ENCODE measurements around the gene CISD1. TPM values are rescaled to one million over a fixed set of nuclear protein-coding genes. Genes with fewer than 3 reads are reported as not detected.
A peak's percentile ranks its signal among the peaks of the same experiment; 100 is the strongest.

The CISD1 gene
- total and polyA plus RNA-seq, 2 experiments from 2014 or later, result 37.8 to 95.9 TPM

DNA sequence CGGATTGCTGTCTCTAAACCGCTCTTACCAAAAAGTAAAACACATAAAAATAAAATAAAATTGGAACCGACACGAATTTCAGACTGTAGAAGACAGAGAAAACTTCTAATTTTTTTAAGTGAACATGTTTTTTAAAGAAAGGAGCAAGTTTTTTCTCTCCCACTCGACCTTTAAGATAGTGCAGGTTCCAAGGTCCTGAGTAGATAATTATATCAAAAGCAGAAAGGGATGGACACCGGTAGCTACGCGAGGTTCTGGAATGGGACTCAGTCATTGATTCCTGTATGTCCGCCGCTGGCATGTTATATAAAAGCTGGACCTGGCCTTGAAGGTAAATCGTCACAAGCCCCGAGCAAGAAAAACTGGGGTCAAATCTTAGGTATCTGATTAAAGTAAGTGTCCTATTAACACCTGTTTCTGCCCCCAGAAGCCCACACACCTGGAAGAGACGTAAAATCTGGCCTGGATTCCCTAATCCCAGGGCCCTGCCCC, 462 bp upstream of the CISD1 start:
- no peak for DNase-seq (ENCODE audit: low spot score)
- peak overlapping the region; percentile 73 for H2AFZ ChIP-seq
- no peaks in the 10 kb centered on the region for H4K20me1 ChIP-seq (ENCODE audit: insufficient read depth, poor library complexity, severe bottlenecking)
- H3K27ac ChIP-seq, result peak overlapping the region; percentile 94
- H3K27me3 ChIP-seq, result no peaks in the 10 kb centered on the region
- peaks cover 7% of the 10 kb centered on the region for H3K4me1 ChIP-seq (ENCODE audit: insufficient read depth)
- peak overlapping the region; percentile 50 for H3K4me3 ChIP-seq
- H3K79me2 ChIP-seq, result peaks cover 62% of the 10 kb centered on the region
- H3K36me3 ChIP-seq (replicated peaks; ENCODE audit: insufficient read depth, low read depth), result no peaks in the 10 kb centered on the region
- H3K9me2 ChIP-seq (replicated peaks; ENCODE audit: insufficient read depth), result no peaks in the 10 kb centered on the region
- TF ChIP-seq EZH2phosphoT487 (IDR thresholded peaks at IDR 0.05; ENCODE audit: low read depth, severe bottlenecking, unreplicated experiment) (no peak), EZH2 (IDR thresholded peaks at IDR 0.05; ENCODE audit: borderline replicate concordance) (no peak)
- TF ChIP-seq, protein P1, sequence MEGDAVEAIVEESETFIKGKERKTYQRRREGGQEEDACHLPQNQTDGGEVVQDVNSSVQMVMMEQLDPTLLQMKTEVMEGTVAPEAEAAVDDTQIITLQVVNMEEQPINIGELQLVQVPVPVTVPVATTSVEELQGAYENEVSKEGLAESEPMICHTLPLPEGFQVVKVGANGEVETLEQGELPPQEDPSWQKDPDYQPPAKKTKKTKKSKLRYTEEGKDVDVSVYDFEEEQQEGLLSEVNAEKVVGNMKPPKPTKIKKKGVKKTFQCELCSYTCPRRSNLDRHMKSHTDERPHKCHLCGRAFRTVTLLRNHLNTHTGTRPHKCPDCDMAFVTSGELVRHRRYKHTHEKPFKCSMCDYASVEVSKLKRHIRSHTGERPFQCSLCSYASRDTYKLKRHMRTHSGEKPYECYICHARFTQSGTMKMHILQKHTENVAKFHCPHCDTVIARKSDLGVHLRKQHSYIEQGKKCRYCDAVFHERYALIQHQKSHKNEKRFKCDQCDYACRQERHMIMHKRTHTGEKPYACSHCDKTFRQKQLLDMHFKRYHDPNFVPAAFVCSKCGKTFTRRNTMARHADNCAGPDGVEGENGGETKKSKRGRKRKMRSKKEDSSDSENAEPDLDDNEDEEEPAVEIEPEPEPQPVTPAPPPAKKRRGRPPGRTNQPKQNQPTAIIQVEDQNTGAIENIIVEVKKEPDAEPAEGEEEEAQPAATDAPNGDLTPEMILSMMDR (IDR thresholded peaks at IDR 0.05; ENCODE audit: poor library complexity), result no peak
- peak overlapping the region; percentile 87 for H3K4me2 ChIP-seq
- 1% methylated on average over 13 of the region's 13 CpGs for WGBS (ENCODE audit: low lambda C conversion rate, missing lambda C conversion rate)
- H3K9me3 ChIP-seq (ENCODE audit: low read depth), result no peaks in the 10 kb centered on the region

DNA sequence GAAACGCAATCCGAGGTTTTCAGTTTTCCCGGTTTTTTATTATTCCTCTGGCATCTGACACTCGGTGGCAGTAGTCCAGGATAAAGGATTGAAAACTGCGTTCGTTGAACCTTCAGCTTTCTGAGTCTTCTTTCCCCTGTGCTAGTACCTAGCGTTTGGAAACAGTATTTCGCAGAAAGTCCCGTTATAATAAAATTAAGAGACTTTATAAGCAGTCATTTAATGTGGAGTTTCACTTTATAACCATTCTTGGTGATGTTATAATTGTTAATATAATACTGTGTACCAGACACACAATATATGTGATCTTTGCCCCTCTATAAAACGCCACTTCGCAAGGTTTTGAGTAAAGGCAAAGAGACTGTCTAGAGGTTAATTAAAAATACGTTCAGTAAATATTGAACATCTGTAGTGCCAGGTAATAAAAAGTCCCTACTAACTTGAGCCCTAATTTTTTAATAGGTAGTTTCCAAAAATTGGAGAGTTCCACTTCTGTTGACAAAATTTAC, 874 bp downstream of the CISD1 start:
- Histone ChIP-seq H3K27ac (peak overlapping the region; percentile 86), H3K9me3 (ENCODE audit: low read depth) (no peaks in the 10 kb centered on the region), H3K4me2 (peak overlapping the region; percentile 84), H3K79me2 (peaks cover 62% of the 10 kb centered on the region), H3K27me3 (no peaks in the 10 kb centered on the region), H3K4me1 (ENCODE audit: insufficient read depth) (peaks cover 5% of the 10 kb centered on the region), H3K4me3 (peak overlapping the region; percentile 47), H2AFZ (peak overlapping the region; percentile 80), H3K36me3 (replicated peaks; ENCODE audit: insufficient read depth, low read depth) (no peaks in the 10 kb centered on the region), H3K9me2 (replicated peaks; ENCODE audit: insufficient read depth) (no peaks in the 10 kb centered on the region), H4K20me1 (ENCODE audit: insufficient read depth, poor library complexity, severe bottlenecking) (no peaks in the 10 kb centered on the region)
- no peak for DNase-seq (ENCODE audit: low spot score)
- TF ChIP-seq EZH2 (IDR thresholded peaks at IDR 0.05; ENCODE audit: borderline replicate concordance), result no peak
- TF ChIP-seq, protein P1 (IDR thresholded peaks at IDR 0.05; ENCODE audit: poor library complexity), result no peak
- no peak for TF ChIP-seq EZH2phosphoT487 (IDR thresholded peaks at IDR 0.05; ENCODE audit: low read depth, severe bottlenecking, unreplicated experiment)
- 8% methylated on average over 12 of the region's 12 CpGs for WGBS (ENCODE audit: low lambda C conversion rate, missing lambda C conversion rate)

DNA sequence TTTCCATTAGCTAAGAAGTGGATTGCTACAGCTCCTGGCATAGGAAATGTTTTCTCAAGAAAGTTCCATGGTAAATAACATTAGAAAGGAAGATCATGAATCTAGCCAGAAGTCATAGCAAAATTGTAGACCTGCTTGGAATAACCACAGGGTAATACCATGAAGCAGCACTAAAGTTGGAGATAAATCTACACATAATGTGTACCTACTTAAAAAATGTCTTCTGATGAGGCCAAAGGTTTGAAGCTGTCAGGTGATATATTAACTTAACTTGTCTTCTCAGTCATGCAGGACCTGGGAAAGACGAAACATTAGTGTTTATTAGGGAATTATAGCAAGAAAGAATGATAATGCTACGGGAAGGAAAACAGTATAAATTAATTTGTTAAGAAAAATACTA, 6.3 kb downstream of the CISD1 start:
- peaks cover 69% of the 10 kb centered on the region for H3K79me2 ChIP-seq
- TF ChIP-seq, protein P1 (IDR thresholded peaks at IDR 0.05; ENCODE audit: poor library complexity), result no peak
- TF ChIP-seq EZH2 (IDR thresholded peaks at IDR 0.05; ENCODE audit: borderline replicate concordance) (no peak), EZH2phosphoT487 (IDR thresholded peaks at IDR 0.05; ENCODE audit: low read depth, severe bottlenecking, unreplicated experiment) (no peak)
- no peaks in the 10 kb centered on the region for H3K36me3 ChIP-seq (replicated peaks; ENCODE audit: insufficient read depth, low read depth)
- H4K20me1 ChIP-seq (ENCODE audit: insufficient read depth, poor library complexity, severe bottlenecking), result no peaks in the 10 kb centered on the region
- H3K27ac ChIP-seq, result peak overlapping the region; percentile 35
- DNase-seq (ENCODE audit: low spot score), result peak; percentile 13
- H2AFZ ChIP-seq, result no peak overlapping the region
- H3K4me2 ChIP-seq, result peak overlapping the region; percentile 66
- WGBS (ENCODE audit: low lambda C conversion rate, missing lambda C conversion rate), result 75% methylated on average over 2 of the region's 2 CpGs
- H3K4me3 ChIP-seq, result peak overlapping the region; percentile 3
- no peaks in the 10 kb centered on the region for H3K9me2 ChIP-seq (replicated peaks; ENCODE audit: insufficient read depth)
- peaks cover 18% of the 10 kb centered on the region for H3K4me1 ChIP-seq (ENCODE audit: insufficient read depth)
- H3K27me3 ChIP-seq, result no peaks in the 10 kb centered on the region
- no peaks in the 10 kb centered on the region for H3K9me3 ChIP-seq (ENCODE audit: low read depth)

Measured in hepatocyte (in vitro differentiated cells).